HUDEP-2 (cell line): ENCODE results near the gene C2CD3.
"Not testable (repeated sequence)": the region's sequence is repeated elsewhere in the genome, so short reads cannot be mapped to it uniquely, and the experiment has no call there.

ENCODE experiments used
- DNase-seq, 76 experiments: peaks; one replicate each; lab custom pipeline; 2025; ENCODE audit not compliant: unreplicated experiment in 76 of 76; lab: John Stamatoyannopoulos, UW

Gene C2CD3

GRCh38 chr11:74123008-74123448 is 47.8 kb downstream of the C2CD3 start:
- no peak for DNase-seq

- no peak for DNase-seq
Observed at GRCh38 chr11:74121804-74122203, 49.0 kb downstream of the C2CD3 start.

GRCh38 chr11:74120260-74121035 is 50.4 kb downstream of the C2CD3 start:
- DNase-seq: not testable (repeated sequence)

- no peak for DNase-seq
Observed at GRCh38 chr11:74116719-74117118, 54.1 kb downstream of the C2CD3 start.

GRCh38 chr11:74112877-74113276 is 57.9 kb downstream of the C2CD3 start:
- DNase-seq: no peak

GRCh38 chr11:74106124-74106523 is 64.7 kb downstream of the C2CD3 start:
- DNase-seq: no peak

- DNase-seq: peak in 15 of 76 experiments; percentile 6 to 59 (median 19)
Observed at GRCh38 chr11:74102321-74102720, 68.5 kb downstream of the C2CD3 start.

- DNase-seq: no peak
Observed at GRCh38 chr11:74100735-74101134, 70.1 kb downstream of the C2CD3 start.

- no peak for DNase-seq
Observed at GRCh38 chr11:74100231-74100630, 70.6 kb downstream of the C2CD3 start.

GRCh38 chr11:74097686-74098237 is 73.0 kb downstream of the C2CD3 start:
- no peak for DNase-seq

- no peak for DNase-seq
Observed at GRCh38 chr11:74094393-74094792, 76.4 kb downstream of the C2CD3 start.

GRCh38 chr11:74092425-74092824 is 78.4 kb downstream of the C2CD3 start:
- peak in 18 of 76 experiments; percentile 3 to 67 (median 38) for DNase-seq

- DNase-seq: no peak
Observed at GRCh38 chr11:74091549-74091948, 79.3 kb downstream of the C2CD3 start.

- DNase-seq: peak in 25 of 76 experiments; percentile 1 to 45 (median 15)
Observed at GRCh38 chr11:74090701-74091100, 80.1 kb downstream of the C2CD3 start.

GRCh38 chr11:74086242-74086884 is 84.4 kb downstream of the C2CD3 start:
- DNase-seq: peak in 67 of 76 experiments; percentile 14 to 94 (median 74)

- DNase-seq: peak in 28 of 76 experiments; percentile 4 to 55 (median 22)
Observed at GRCh38 chr11:74085542-74085892, 85.3 kb downstream of the C2CD3 start.

- no peak for DNase-seq
Observed at GRCh38 chr11:74084796-74085541, 85.8 kb downstream of the C2CD3 start.

- not testable (repeated sequence) for DNase-seq
Observed at GRCh38 chr11:74083927-74084326, 86.9 kb downstream of the C2CD3 start.

GRCh38 chr11:74081428-74081827 is 89.4 kb downstream of the C2CD3 start:
- DNase-seq: no peak

- DNase-seq: no peak
Observed at GRCh38 chr11:74077193-74077592, 93.6 kb downstream of the C2CD3 start.

- DNase-seq: no peak
Observed at GRCh38 chr11:74072721-74073120, 98.1 kb downstream of the C2CD3 start.
